Esophagus squamous epithelium (tissue), 5 donors: ENCODE measurements around the gene SCAMP3. TPM values are rescaled to one million over a fixed set of nuclear protein-coding genes. Genes with fewer than 3 reads are reported as not detected.
"Not testable (repeated sequence)": the region's sequence is repeated elsewhere in the genome, so short reads cannot be mapped to it uniquely, and the experiment has no call there.

ENCODE experiments used
- DNase-seq: peaks from one replicate; lab custom pipeline; 2025; lab: John Stamatoyannopoulos, UW
- H3K27ac ChIP-seq, 4 donors: fragments of 200-600 bp; sonication (generic); one replicate each; pipeline ENCODE4 v1.5.1; 2016 to 2019; ENCODE audit warnings: mild to moderate bottlenecking in 1 of 4
- H3K27me3 ChIP-seq, 4 donors: fragments of 200-600 bp; sonication (generic); 1 replicate in 3 of 4; 2 replicates in 1 of 4; pipeline versions ENCODE4 v1.5.1 to v1.6.0; 2017 to 2021; ENCODE audit warnings: antibody characterized with exemption in 1 of 4
- H3K36me3 ChIP-seq, 3 donors: fragments of 200-600 bp; sonication (generic); one replicate each; pipeline ENCODE4 v1.5.1; 2016 to 2019
- H3K4me1 ChIP-seq, 3 donors: fragments of 200-600 bp; sonication (generic); one replicate each; pipeline ENCODE4 v1.5.1; 2017 to 2019
- H3K4me3 ChIP-seq, 4 donors: fragments of 200-600 bp; sonication (generic); 1 replicate in 3 of 4; 2 replicates in 1 of 4; pipeline ENCODE4 v1.5.1; 2016 to 2019; ENCODE audit warnings: mild to moderate bottlenecking in 2 of 4, moderate library complexity in 1 of 4
- H3K9me3 ChIP-seq, 3 donors: fragments of 200-600 bp; sonication (generic); one replicate each; pipeline ENCODE4 v1.5.1; 2016 to 2019
- CTCF ChIP-seq, 6 experiments: fragments of 450-650 bp in 4 of 6; fragments of 200-600 bp in 2 of 6; sonication (generic) in 2 of 6; IDR thresholded peaks; one replicate each; pipeline ENCODE4 v1.5.1; 2016 to 2019; ENCODE audit warnings: antibody characterized with exemption in 6 of 6, mild to moderate bottlenecking in 4 of 6, moderate library complexity in 4 of 6
- POLR2A ChIP-seq, 4 donors: fragments of 450-650 bp; IDR thresholded peaks; one replicate each; pipeline ENCODE4 v1.6.1; 2017; ENCODE audit warnings: antibody characterized with exemption in 4 of 4, mild to moderate bottlenecking in 4 of 4, moderate library complexity in 3 of 4
- WGBS, 2 donors: methylation state at CpG; one replicate each; pipeline ENCODE4 v1.1.5; 2018; 5-methylcytosine and 5-hydroxymethylcytosine counted together
- intact Hi-C: fragments of 100-400 bp; cut with DNase I; formaldehyde crosslinking; loops from one replicate; pipeline ENCODE4 v1.15.0; 2022
- total RNA-seq, 4 donors: library from RNA; depleted of rRNA; stranded (reverse); fragments of >200 nt; gene quantifications; one replicate each; pipeline ENCODE4 v1.1.0, GENCODE V29; 2016
- donor health status: DM: yes; HTN: yes; CAD: no.

The SCAMP3 gene
- total RNA-seq, 4 donors from 2014 or later: 56.8 to 72.2 (median 60.1) TPM

- TF ChIP-seq CTCF (IDR thresholded peaks at IDR 0.05) (no peak), POLR2A (IDR thresholded peaks at IDR 0.05) (no peak)
- Histone ChIP-seq H3K4me1 (peaks cover 0 to 28% (median 2%) of the 10 kb centered on the region in 3 donors), H3K27ac (peak overlapping the region; percentile 20 to 47 (median 31)), H3K9me3 (no peaks in the 10 kb centered on the region), H3K4me3 (peak overlapping the region in 1 of 4 donors; percentile 14), H3K27me3 (no peaks in the 10 kb centered on the region), H3K36me3 (peaks cover 0 to 16% (median 0%) of the 10 kb centered on the region in 3 donors)
- intact Hi-C loops: no loop called here
- WGBS, 2 donors: 22 to 25% methylated on average over 1 of the region's 1 CpG
- no peak for DNase-seq
These were observed 42.5 kb downstream of the SCAMP3 start for GRCh38 chr1:155219592-155220031.

GRCh38 chr1:155218854-155219591 lies 43.1 kb downstream of the SCAMP3 start:
- TF ChIP-seq POLR2A (IDR thresholded peaks at IDR 0.05): no peak
- H3K9me3 ChIP-seq: no peaks in the 10 kb centered on the region
- H3K27me3 ChIP-seq: no peaks in the 10 kb centered on the region
- no peak for DNase-seq
- H3K27ac ChIP-seq: peak overlapping the region; percentile 16 to 47 (median 31)
- H3K4me1 ChIP-seq: peaks cover 0 to 22% (median 1%) of the 10 kb centered on the region in 3 donors
- 47% methylated on average over 7 of the region's 7 CpGs for WGBS, 2 donors
- H3K36me3 ChIP-seq: peaks cover 0 to 18% (median 0%) of the 10 kb centered on the region in 3 donors
- intact Hi-C loops: no loop called here
- H3K4me3 ChIP-seq: peak overlapping the region in 2 of 4 donors; percentile 1 to 14

GRCh38 chr1:155214702-155215101 lies 47.5 kb downstream of the SCAMP3 start:
- intact Hi-C loops: not testable (repeated sequence)
- peaks cover 0 to 40% (median 0%) of the 10 kb centered on the region in 3 donors for H3K36me3 ChIP-seq

GRCh38 chr1:155212051-155212440 lies 50.1 kb downstream of the SCAMP3 start:
- H3K27me3 ChIP-seq: not testable (repeated sequence)

More at GRCh38 chr1:155214702-155215101, 47.5 kb downstream of the SCAMP3 start:
- not testable (repeated sequence) for H3K4me3 ChIP-seq, H3K27ac ChIP-seq, DNase-seq, H3K9me3 ChIP-seq, H3K27me3 ChIP-seq
- peaks cover 0 to 25% (median 3%) of the 10 kb centered on the region in 3 donors for H3K4me1 ChIP-seq
- no CpG with 5 or more reads among the region's 10 CpGs for WGBS, 2 donors

GRCh38 chr1:155211381-155212050 lies 50.6 kb downstream of the SCAMP3 start:
- peaks cover 0 to 40% (median 0%) of the 10 kb centered on the region in 3 donors for H3K36me3 ChIP-seq
- H3K9me3 ChIP-seq, intact Hi-C loops, H3K27me3 ChIP-seq, DNase-seq, H3K4me3 ChIP-seq: not testable (repeated sequence)
- H3K4me1 ChIP-seq: peaks cover 17 to 43% (median 26%) of the 10 kb centered on the region in 3 donors
- WGBS, 2 donors: 61 to 72% methylated on average over 2 to 5 of the region's 13 CpGs
- peak overlapping the region in 3 of 4 donors; percentile 25 to 34 (median 30) for H3K27ac ChIP-seq

More at GRCh38 chr1:155212051-155212440, 50.1 kb downstream of the SCAMP3 start:
- H3K27ac ChIP-seq: peak overlapping the region in 2 of 4 donors; percentile 25 to 34
- H3K36me3 ChIP-seq: peaks cover 0 to 40% (median 0%) of the 10 kb centered on the region in 3 donors
- H3K9me3 ChIP-seq, DNase-seq, H3K4me3 ChIP-seq, intact Hi-C loops: not testable (repeated sequence)
- WGBS, 2 donors: 60% methylated on average over 1 of the region's 7 CpGs; no CpG with 5 or more reads in 1 of the 2 donors
- peaks cover 12 to 38% (median 21%) of the 10 kb centered on the region in 3 donors for H3K4me1 ChIP-seq

GRCh38 chr1:155210314-155211104 lies 51.7 kb downstream of the SCAMP3 start:
- Histone ChIP-seq H3K27me3 (no peaks in the 10 kb centered on the region), H3K27ac (peak overlapping the region in 3 of 4 donors; percentile 97 to 99 (median 98)), H3K4me1 (peaks cover 21 to 47% (median 26%) of the 10 kb centered on the region in 3 donors), H3K9me3 (no peaks in the 10 kb centered on the region), H3K4me3 (no peak overlapping the region), H3K36me3 (peaks cover 0 to 33% (median 0%) of the 10 kb centered on the region in 3 donors)
- DNase-seq: no peak
- intact Hi-C loops: no loop called here
- no peak for TF ChIP-seq POLR2A (IDR thresholded peaks at IDR 0.05)
- TF ChIP-seq CTCF (IDR thresholded peaks at IDR 0.05): no peak
- 50 to 86% methylated on average over 3 to 4 of the region's 4 CpGs for WGBS, 2 donors
